Bronchial epithelial cell (primary cell): ENCODE results near the gene RNASE4. TPM values are rescaled to one million over a fixed set of nuclear protein-coding genes. Genes with fewer than 3 reads are reported as not detected.

Experiments used
- DNase-seq: peaks from one replicate; pipeline ENCODE4 v3.0.0-alpha.2; 2010; ENCODE audit warnings: low read depth
- FAIRE-seq: peaks from 2 replicates; lab custom pipeline; 2011; peaks lifted over from hg19 to GRCh38; lab: Jason Lieb, UNC
- H3K27me3 ChIP-seq: 2 replicates; pipeline ENCODE4 v1.5.1; 2011; ENCODE audit warnings: low read length; ENCODE audit not compliant: control insufficient read depth, insufficient read depth
- H3K36me3 ChIP-seq: 2 replicates; pipeline ENCODE4 v1.5.1; 2011; ENCODE audit warnings: low read length; ENCODE audit not compliant: control insufficient read depth, insufficient read depth
- H3K4me3 ChIP-seq: 2 replicates; pipeline ENCODE4 v1.5.1; 2011; ENCODE audit warnings: mild to moderate bottlenecking, low read depth, low read length, control low read depth
- total RNA-seq: library from RNA; depleted of rRNA; stranded (reverse); fragments of >200 nt; gene quantifications from 2 replicates; pipeline ENCODE4 v1.2.1, GENCODE V29; 2014
- TF ChIP-seq, protein P1 (sequence below): IDR thresholded peaks from 2 replicates; pipeline ENCODE4 v1.5.1; 2011; ENCODE audit warnings: mild to moderate bottlenecking, moderate library complexity, low read length, control low read depth, inconsistent platforms; ENCODE audit not compliant: insufficient read depth, severe bottlenecking

Gene RNASE4
- total RNA-seq, 1 donor from 2014 or later: 4.7 TPM

DNA sequence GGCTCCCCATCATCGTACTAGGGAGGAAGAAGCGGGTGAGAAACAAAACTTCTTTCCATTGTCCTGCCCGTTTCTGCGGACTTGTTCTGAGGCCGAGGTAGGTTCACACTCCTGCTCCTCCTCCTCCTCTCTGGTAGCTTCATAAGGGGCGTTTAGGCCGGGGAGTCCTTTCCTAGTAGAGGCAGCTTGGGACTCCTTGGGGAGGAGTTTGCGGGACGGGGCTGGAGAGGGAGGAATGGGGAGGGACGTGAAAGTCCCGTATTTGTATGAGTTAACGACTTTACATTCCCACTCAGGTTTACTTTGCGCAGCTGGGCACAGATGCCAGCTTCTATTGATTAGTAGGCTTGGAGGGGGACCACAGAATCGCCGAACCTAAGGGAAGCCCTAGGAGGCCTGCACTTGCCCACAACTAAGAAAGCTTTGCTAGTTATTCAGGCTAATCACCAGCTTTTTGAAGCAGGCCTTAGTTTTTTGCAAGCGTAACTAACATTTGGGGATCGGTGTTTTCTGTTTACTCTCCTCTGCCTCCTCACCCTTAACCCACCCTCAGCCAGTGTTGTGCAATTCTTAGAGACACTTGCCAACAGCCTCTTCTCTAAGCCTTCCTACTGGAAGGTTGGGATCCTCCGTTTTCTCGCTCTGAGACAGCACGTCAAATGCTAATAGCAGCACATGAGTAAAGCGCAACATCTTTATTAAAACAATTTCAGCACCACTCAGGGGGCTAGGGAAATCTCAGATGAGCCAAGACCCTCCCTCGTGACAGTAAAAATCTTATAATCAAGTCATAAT is 499 bp downstream of the RNASE4 start:
- FAIRE-seq (no peak), DNase-seq (peak; percentile 55)
- Histone ChIP-seq H3K36me3 (no peaks in the 10 kb centered on the region), H3K27me3 (no peaks in the 10 kb centered on the region), H3K4me3 (peak overlapping the region; percentile 74)
- TF ChIP-seq, protein P1, sequence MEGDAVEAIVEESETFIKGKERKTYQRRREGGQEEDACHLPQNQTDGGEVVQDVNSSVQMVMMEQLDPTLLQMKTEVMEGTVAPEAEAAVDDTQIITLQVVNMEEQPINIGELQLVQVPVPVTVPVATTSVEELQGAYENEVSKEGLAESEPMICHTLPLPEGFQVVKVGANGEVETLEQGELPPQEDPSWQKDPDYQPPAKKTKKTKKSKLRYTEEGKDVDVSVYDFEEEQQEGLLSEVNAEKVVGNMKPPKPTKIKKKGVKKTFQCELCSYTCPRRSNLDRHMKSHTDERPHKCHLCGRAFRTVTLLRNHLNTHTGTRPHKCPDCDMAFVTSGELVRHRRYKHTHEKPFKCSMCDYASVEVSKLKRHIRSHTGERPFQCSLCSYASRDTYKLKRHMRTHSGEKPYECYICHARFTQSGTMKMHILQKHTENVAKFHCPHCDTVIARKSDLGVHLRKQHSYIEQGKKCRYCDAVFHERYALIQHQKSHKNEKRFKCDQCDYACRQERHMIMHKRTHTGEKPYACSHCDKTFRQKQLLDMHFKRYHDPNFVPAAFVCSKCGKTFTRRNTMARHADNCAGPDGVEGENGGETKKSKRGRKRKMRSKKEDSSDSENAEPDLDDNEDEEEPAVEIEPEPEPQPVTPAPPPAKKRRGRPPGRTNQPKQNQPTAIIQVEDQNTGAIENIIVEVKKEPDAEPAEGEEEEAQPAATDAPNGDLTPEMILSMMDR: no peak

DNA sequence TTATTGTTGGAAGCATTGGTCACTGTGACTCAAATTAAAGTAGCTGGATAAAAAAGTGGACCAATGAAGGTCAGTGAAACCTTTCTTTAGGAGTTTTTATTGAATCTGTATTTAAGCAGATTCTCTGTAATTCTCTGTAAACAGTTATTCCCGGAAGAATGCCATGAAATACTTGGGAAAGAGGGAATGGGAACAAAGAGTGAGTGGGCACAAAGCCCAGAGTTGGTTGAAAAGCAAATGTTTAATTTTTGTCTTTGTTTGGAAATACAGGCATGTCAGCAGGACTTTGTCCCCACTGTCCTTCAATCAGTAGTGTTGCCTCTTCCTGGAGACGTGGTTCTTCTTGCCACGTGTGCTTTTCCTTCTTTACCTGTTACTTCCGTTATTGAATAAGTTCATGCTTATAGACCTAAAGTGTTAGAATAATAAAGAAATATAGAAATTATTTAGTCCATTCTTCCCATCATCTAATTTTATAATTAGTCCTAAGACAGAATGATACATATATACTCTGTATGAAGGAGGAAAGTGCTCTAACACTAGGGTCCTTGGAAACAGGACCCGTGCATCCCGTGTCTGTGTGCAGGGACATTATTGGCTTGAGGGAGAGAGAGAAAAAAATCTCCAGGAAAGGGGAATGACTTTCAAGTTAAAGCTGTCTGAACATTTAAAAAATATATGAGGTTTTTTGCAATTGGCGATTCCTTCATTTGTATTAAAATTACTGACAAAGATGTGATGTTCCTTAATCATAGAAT is 2.2 kb downstream of the RNASE4 start:
- H3K4me3 ChIP-seq: no peak overlapping the region
- DNase-seq (no peak), FAIRE-seq (no peak)
- no peaks in the 10 kb centered on the region for H3K27me3 ChIP-seq
- no peaks in the 10 kb centered on the region for H3K36me3 ChIP-seq
- TF ChIP-seq, protein P1: no peak

DNA sequence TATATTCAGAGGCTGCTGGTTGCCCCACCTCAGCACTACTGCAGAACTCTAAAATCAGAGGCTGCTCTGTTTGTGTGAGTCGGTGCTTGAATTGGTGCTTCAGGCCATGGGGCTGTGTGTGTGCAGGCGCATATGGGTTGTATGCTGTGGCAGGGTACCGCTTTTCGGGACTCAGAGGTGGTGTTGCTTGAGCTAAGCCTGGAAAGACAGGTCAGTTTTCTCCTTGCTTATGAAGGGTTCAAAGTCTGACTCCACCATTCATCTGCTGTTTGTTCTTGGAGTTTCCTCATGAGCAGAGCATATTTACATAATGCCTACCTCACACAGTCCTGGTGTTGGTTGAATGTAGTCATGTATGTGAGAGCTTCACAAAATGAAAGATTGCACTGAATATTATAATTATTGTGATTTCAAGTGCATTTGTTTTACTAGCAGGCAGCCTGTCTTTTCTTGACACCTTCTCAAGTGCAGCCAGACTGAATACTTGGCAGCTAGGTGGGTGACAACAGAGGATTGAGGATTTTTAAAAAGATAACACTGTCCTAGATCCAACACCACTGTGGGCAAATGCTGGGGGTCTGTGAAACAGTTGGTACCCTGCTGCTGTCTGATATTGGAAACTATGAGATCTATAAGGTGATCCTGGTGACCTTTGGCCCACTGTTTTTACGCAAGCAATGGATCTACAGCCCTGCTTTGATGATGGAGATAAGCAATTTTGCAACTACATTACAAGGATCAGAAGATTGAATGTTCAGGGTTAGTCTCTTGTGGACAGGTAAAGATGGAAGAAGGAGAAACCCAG is 3.2 kb downstream of the RNASE4 start:
- TF ChIP-seq, protein P1: no peak
- Histone ChIP-seq H3K36me3 (no peaks in the 10 kb centered on the region), H3K4me3 (no peak overlapping the region), H3K27me3 (no peaks in the 10 kb centered on the region)
- FAIRE-seq (no peak), DNase-seq (no peak)

DNA sequence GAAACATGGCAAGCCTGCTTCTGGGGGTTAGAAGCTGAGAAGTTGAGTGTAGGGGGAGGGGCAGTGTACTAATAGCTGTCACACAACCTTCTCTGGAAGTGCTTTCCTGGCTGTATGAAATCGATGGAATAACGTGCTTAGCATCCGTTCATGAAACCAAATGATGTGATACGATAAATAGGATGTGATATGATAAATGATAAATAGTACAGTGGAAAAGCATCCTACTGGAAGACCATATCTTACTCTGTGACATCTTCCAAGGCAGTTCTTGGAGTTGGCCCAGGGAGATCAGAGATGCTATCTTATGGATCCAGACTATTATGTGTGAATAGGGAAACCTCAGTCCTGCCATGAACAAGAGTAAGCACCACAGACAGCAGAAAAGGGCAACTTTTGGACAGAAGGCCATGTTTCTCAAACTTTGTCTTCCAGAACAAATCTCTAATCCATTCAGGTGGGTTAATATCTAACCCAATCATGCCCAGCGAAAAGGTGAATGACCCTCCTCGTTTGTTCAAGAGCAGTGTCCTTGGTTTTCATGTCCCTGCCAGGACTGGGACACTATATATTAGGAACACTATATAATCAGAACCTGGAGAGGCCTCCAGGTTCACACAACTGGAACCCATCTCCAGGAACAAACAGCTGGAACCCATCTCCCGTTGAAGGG is 3.9 kb downstream of the RNASE4 start, which contains the start of gene ANG:
ANG (plus strand) TSS at position 598 of the 673 bp plus-strand sequence. CDS start 4,801 bp downstream, outside the sequence.
- DNase-seq (no peak), FAIRE-seq (no peak)
- Histone ChIP-seq H3K36me3 (no peaks in the 10 kb centered on the region), H3K27me3 (no peaks in the 10 kb centered on the region), H3K4me3 (no peak within 1 kb of the TSS)
- TF ChIP-seq, protein P1: no peak
